ENCODE results near the gene ARID1B.

Gene ARID1B

DNA sequence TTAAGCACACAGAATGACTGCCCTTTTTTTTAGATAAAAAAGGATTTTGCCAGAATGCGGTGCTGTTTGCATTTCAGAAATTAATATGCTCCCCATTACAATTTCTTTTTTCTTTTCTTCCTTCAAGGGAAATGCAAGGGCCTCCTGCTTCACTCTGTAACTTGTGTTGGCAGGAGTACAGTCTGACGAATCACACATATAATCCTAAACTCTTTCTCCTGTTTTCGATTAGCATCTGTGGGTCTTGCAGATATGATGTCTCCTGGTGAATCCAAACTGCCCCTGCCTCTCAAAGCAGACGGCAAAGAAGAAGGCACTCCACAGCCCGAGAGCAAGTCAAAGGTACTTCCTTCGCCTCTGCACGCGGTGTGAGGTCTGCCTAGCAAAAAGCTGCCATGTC lies 396.6 kb downstream of the ARID1B start:
- DNase-seq (ENCODE audit: low read depth, low spot score), result no peak
- TF ChIP-seq CTCF (IDR thresholded peaks at IDR 0.05; ENCODE audit: low read depth, low read length), result no peak
- in situ Hi-C loops (cut with HindIII; ENCODE audit: low sequenced_read_pairs), result no loop called here

GRCh38 chr6:157174731-157175130 lies 397.6 kb downstream of the ARID1B start:
- in situ Hi-C loops (cut with HindIII; ENCODE audit: low sequenced_read_pairs), result no loop called here
- TF ChIP-seq CTCF (IDR thresholded peaks at IDR 0.05; ENCODE audit: low read depth, low read length), result no peak
- no peak for DNase-seq (ENCODE audit: low read depth, low spot score)
- no peak overlapping the region for H3K4me3 ChIP-seq (ENCODE audit: low read depth, low read length)

More for the DNA sequence above, 396.6 kb downstream of the ARID1B start:
- H3K4me3 ChIP-seq (ENCODE audit: low read depth, low read length), result no peak overlapping the region

GRCh38 chr6:157177731-157178336 lies 400.7 kb downstream of the ARID1B start:
- no peak for TF ChIP-seq CTCF (IDR thresholded peaks at IDR 0.05; ENCODE audit: low read depth, low read length)
- no peak for DNase-seq (ENCODE audit: low read depth, low spot score)
- in situ Hi-C loops (cut with HindIII; ENCODE audit: low sequenced_read_pairs), result no loop called here
- H3K4me3 ChIP-seq (ENCODE audit: low read depth, low read length), result no peak overlapping the region

GRCh38 chr6:157181649-157182048 lies 404.5 kb downstream of the ARID1B start:
- no peak for DNase-seq (ENCODE audit: low read depth, low spot score)
- no peak for TF ChIP-seq CTCF (IDR thresholded peaks at IDR 0.05; ENCODE audit: low read depth, low read length)

DNA sequence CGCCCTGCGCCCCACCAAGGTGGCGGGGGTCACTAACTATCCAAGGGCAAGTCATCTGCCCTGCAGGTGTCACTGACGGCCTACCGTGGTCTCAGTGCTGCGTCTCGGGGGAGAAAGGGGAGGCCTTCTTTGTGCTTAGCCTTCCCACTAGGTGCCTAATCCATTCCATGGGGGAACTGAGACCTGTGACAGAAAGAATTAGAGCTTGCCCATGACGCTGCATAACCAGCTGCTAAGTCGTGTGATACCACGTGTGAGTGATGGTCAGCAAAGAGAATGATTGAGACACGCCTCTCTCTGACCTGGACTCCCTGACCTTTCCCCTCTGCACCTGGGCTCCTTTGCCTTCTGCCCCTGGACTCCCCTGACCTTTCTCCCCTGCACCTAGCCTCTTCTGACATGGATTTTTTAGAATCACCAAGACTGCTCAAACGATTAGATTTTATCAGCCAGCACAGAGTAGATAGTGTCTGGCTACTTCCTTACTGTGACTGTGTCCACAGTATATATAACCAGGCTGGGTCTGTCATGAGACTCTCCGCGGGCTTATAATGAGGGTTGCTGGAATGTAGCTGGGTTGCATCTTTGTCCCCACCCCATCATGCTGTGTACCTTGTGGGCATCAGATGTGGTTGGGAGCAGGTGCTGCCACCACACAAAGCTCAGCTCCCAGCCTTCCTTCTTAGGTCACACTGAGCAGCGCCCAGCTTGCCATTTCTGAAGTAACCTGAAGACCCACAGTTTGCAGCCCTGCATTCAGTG lies 405.5 kb downstream of the ARID1B start:
- no peak for DNase-seq (ENCODE audit: low read depth, low spot score)
- H3K4me3 ChIP-seq (ENCODE audit: low read depth, low read length), result no peak overlapping the region
- in situ Hi-C loops (cut with HindIII; ENCODE audit: low sequenced_read_pairs), result no loop called here
- TF ChIP-seq CTCF (IDR thresholded peaks at IDR 0.05; ENCODE audit: low read depth, low read length), result no peak

More at GRCh38 chr6:157181649-157182048, 404.5 kb downstream of the ARID1B start:
- no peak overlapping the region for H3K4me3 ChIP-seq (ENCODE audit: low read depth, low read length)
- in situ Hi-C loops (cut with HindIII; ENCODE audit: low sequenced_read_pairs), result no loop called here

DNA sequence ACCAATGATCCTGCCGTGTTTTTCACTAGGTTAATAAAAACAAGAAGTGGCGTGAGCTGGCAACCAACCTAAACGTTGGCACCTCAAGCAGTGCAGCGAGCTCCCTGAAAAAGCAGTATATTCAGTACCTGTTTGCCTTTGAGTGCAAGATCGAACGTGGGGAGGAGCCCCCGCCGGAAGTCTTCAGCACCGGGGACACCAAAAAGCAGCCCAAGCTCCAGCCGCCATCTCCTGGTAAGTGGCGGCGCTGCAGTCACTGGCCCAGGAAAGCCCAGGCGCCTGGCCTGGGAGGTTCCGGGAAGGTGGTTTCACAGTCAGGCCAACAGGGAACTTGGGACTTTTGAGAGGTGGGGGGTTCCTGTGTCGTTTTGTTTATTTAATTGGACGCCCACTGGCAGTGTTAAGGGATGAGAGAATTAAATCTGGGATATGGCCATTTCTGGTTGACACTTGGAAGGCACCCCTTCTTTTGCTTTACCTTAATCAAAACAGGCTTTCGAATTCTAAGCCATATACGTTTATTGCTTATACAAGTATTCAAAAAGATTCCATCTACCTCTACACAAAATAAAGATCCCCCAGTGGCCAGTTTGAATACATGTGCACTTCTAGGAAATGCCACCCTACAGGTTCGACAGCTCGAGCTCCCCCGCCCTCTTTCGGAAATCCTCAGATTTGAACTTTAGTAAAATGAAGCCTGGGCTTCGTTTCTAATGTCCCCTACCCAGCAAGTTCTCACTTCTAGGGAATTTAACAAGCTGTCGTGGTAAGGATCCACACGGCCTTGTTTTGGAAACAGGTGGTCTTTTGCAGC lies 407.2 kb downstream of the ARID1B start:
- peak; percentile 98 for TF ChIP-seq CTCF (IDR thresholded peaks at IDR 0.05; ENCODE audit: low read depth, low read length)
- peak; percentile 72 for DNase-seq (ENCODE audit: low read depth, low spot score)
- H3K4me3 ChIP-seq (ENCODE audit: low read depth, low read length), result no peak overlapping the region
- in situ Hi-C loops (cut with HindIII; ENCODE audit: low sequenced_read_pairs), result no loop called here
